C4-2B (cell line): ENCODE data around the gene POLD1.
A peak's percentile ranks its signal among the peaks of the same experiment; 100 is the strongest.

Source experiments
- H3K27ac ChIP-seq: fragments of 450-650 bp; 2 replicates; pipeline ENCODE4 v1.5.1; 2017
- ZFX ChIP-seq: fragments of 450-650 bp; IDR thresholded peaks from 2 replicates; pipeline ENCODE4 v1.6.1; 2017
- TF ChIP-seq, protein P1 (sequence below): fragments of 450-650 bp; conservative IDR thresholded peaks from 2 replicates; pipeline ENCODE4 v1.5.1; 2017; ENCODE audit warnings: mild to moderate bottlenecking

Gene POLD1

DNA sequence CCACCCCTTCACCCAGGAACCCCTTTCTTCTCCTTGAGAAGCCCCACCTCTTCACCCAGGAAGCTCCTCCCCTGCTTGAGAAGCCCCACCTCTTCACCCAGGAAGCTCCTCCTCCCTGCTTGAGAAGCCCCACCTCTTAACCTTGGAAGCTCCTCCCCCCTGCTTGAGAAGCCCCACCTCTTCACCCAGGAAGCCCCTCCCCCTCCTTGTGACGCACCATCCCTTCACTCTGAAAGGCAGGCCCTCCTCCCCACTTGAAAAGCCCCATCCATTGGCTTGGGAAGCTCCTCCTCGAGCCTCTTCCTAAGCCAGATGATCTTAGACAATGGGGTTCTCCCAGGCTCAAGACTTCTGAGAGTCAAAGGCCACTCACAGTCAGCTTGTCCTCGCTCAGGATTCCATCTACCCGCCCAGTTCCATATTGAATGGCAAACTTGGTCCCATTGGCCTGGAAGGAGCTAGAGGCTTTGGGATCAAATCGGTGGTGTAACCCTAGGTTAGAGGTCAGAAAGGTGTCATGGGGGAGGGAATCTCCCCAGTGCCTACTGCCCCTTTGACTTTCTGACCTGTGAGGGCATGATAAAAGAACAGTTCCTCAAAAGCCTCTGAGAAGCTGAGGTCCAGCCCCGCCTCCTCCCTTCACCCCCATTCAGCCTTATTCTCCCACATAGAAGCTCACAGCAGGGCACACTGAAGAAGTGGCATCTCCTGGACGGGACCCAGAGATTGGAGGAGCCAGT, 22.7 kb upstream of the POLD1 start:
- H3K27ac ChIP-seq: no peak overlapping the region

DNA sequence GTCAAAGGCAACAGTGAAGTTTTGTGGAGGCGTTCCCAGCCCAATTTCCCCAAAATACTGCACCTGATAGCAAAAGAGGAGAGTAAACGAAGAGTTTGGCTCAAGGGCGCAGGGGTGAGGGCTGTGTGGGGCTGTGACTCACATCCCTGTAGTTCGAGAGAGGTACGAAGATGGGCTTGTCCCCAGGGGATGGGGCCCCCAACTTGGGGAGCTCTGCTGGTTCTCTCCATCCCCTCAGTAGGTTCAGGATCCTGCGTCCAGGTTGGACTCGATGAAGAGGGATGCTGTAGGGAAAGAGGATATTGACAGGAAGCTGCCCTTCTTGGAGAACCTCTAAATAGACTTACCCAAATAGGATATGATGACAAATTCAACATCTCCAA, 22.1 kb upstream of the POLD1 start:
- no peak overlapping the region for H3K27ac ChIP-seq
- no peak for TF ChIP-seq ZFX
- TF ChIP-seq, protein P1, sequence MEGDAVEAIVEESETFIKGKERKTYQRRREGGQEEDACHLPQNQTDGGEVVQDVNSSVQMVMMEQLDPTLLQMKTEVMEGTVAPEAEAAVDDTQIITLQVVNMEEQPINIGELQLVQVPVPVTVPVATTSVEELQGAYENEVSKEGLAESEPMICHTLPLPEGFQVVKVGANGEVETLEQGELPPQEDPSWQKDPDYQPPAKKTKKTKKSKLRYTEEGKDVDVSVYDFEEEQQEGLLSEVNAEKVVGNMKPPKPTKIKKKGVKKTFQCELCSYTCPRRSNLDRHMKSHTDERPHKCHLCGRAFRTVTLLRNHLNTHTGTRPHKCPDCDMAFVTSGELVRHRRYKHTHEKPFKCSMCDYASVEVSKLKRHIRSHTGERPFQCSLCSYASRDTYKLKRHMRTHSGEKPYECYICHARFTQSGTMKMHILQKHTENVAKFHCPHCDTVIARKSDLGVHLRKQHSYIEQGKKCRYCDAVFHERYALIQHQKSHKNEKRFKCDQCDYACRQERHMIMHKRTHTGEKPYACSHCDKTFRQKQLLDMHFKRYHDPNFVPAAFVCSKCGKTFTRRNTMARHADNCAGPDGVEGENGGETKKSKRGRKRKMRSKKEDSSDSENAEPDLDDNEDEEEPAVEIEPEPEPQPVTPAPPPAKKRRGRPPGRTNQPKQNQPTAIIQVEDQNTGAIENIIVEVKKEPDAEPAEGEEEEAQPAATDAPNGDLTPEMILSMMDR: no peak

More for the DNA sequence above, 22.7 kb upstream of the POLD1 start:
- TF ChIP-seq, protein P1: no peak
- no peak for TF ChIP-seq ZFX

DNA sequence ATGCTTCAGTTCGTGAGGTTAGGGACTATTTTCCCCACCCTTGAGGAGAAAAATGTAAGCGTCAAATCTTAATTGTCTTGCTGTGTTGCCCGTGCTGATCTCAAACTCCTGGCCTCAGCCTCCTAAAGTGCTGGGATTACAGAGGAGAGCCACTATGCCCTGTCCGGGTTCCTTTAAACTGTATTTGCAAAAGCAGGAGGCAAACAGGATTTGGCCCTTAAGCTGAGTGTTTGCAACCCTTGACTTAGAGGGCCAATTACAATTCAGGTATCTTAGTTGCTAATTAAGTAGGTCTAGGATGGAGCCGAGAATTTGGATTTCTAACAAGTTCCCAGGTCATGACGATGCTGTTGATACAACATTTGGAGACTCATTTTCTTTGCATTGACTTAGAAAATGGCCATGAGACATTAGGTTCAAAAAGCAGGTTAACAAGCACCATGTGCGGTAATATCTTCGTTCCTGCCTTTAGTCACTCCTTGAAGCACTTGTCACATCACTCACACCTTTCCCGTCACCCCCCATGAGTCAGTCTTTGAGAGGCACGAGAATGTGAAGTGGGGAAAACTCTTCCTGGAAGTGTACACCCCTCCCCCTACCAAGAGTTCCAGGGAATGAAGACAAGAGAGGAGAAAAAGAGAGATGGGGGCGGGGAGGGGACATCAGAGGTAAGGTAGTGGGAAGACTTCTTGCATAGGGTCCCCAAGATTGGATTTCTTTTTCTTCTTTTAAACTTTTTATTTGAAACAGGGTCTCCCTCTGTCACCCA, 21.3 kb upstream of the POLD1 start:
- no peak for TF ChIP-seq ZFX
- TF ChIP-seq, protein P1: no peak
- no peak overlapping the region for H3K27ac ChIP-seq

DNA sequence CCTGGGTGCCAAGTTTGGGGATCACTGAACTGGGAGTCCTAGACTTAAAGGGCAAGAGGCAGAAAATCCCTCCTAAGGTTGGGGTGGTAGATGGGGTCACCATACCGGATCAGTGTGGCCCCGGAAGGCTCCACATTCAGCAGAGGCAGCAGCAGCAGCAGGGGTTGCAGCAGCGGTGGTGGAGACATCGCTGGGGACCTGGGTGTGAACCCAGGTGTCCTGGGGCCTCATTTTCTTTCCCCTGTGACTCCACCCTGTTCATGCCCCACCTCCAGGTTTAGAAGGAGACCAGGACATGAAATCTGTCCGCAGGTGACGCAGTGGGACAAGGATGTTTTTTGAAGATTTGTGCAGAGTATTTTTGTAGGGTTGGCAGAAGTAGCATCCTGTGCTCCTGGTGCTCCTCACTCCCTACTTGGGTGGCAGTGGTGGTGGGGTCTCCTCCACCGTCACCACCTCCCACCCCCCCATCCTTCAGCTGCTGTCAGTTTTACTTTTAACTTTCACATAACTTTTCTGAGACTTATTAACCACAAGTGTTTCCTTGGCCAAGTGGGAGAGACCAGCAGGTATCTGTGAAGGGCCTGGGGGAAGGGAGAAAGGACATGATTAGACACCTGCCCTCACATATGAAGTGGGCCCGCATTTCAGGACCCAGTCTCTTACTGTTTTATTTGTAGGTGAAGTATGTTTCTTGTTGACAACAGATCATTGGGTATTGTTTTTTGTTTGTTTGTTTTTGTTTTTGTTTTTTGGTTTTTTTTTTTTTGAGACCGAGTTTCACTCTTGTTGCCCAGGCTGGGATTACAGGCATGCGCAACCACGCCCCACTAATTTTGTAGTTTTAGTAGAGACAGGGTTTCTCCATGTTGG, 18.5 kb upstream of the POLD1 start, which contains the start of gene NAPSA:
TSS of gene NAPSA (minus strand) at position 206 of the 873 bp plus-strand sequence. CDS start at position 188, 18 bp downstream.
- TF ChIP-seq, protein P1: no peak
- TF ChIP-seq ZFX: no peak
- H3K27ac ChIP-seq: no peak within 1 kb of the TSS

DNA sequence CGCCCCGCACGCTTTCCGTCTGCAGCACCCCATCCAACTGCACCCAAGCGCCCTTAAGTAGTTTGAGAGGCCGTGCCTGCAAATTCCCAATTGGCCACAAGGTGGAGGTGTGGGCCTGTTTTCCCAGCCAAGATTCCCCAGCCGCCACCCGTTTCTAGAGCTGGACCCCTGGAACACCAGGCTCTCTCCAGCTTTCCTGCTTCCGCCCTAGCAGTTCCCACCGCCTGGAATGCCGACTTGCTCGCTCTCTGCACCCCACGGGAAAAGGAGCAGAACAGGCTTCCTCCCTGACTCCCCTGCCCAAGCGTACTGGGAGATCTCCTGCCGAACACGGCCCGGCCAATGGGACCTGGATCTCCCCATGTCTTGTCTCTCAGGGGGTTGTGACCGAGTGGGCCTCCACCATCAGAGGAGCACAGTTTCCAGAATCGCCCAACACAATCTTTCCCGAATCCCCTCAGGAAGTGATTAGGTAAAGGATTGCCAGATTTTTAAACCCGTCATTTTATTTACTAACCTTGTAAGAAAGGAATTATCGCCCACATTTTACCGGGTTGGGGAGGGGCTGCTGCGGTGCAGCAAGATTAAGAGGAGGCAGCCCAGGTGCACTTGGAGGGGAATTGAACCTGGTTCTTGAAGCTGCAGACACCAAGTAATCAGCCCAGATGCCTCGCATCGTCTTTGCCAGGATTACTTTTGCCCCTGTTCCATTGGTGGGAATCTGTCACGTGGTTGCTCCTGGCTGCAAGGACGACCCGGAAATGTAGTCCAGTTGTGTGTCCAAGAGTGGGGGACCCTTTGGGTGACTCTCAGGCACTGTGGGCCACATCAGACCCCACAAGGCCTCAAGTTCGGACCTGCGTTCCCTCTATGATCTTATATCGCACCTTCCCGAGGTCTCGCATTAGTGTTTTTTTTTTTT, 15.2 kb upstream of the POLD1 start:
- TF ChIP-seq, protein P1: peak; percentile 94
- TF ChIP-seq ZFX: no peak
- H3K27ac ChIP-seq: peak overlapping the region; percentile 73

DNA sequence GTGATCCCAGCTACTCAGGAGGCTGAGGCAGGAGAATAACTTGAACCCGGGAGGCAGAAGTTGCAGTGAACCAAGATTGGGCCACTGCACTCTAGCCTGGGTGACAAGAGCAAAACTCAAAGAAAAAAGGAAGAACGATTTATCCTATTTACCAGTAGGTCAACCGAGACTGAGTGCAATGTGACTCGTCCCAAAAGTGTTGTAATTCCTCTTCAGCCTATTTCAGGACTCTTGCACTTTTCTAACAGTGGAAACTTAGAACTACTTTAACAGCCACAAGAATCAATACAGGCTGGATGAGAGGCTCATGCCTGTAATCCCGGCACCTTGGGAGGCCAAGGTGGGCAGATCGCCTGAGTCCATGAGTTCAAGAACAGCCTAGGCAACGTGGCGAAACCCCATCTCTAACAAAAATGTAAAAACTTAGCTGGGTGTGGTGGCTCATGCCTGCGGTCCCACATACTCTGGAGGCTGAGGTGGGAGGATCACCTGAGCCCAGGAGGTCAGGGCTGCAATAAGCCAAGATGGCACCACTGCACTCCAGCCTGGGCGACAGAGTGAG, 12.2 kb upstream of the POLD1 start:
- no peak overlapping the region for H3K27ac ChIP-seq
- TF ChIP-seq, protein P1: no peak
- no peak for TF ChIP-seq ZFX
